Common myeloid progenitor, CD34-positive (primary cell): ENCODE measurements around the gene ZFHX3.

ENCODE experiments used
- CTCF ChIA-PET: fragments of 350-600 bp; sonication (Branson Sonifier 250); formaldehyde crosslinking; loops from one replicate; lab custom pipeline; 2021; ENCODE audit warnings: antibody characterized with exemption; lab: Charles Lee
- POLR2A ChIA-PET: fragments of 350-600 bp; sonication (Branson Sonifier 250); formaldehyde crosslinking; loops from one replicate; lab custom pipeline; 2021; ENCODE audit warnings: antibody characterized with exemption; lab: Charles Lee
- DNase-seq, 3 donors: peaks; one replicate each; pipeline versions ENCODE4 v3.0.0 to v3.0.0-alpha.2; 2013
- H3K27ac ChIP-seq, 2 experiments: 1 replicate in 1 of 2; 2 replicates in 1 of 2; pipeline ENCODE4 v1.7.0; 2013; ENCODE audit warnings: inconsistent platforms in 2 of 2, low read length in 2 of 2, mild to moderate bottlenecking in 2 of 2, low read depth in 1 of 2, moderate library complexity in 1 of 2; ENCODE audit not compliant: severe bottlenecking in 2 of 2, insufficient read depth in 1 of 2, poor library complexity in 1 of 2
- H3K27me3 ChIP-seq, 5 experiments: replicated peaks in 2 of 5; 1 replicate in 3 of 5; 2 replicates in 2 of 5; pipeline versions ENCODE4 v1.6.1 to v1.7.0; 2013; ENCODE audit warnings: low read length in 4 of 5, mild to moderate bottlenecking in 2 of 5, moderate library complexity in 2 of 5, inconsistent platforms in 1 of 5; ENCODE audit not compliant: insufficient read depth in 5 of 5, control insufficient read depth in 4 of 5
- H3K36me3 ChIP-seq, 4 experiments: 1 replicate in 2 of 4; 2 replicates in 2 of 4; pipeline versions ENCODE4 v1.6.1 to v1.7.0; 2013; ENCODE audit warnings: low read length in 3 of 4, control low read depth in 1 of 4, mild to moderate bottlenecking in 1 of 4; ENCODE audit not compliant: control insufficient read depth in 4 of 4, insufficient read depth in 4 of 4
- H3K4me1 ChIP-seq, 4 experiments: 1 replicate in 3 of 4; 2 replicates in 1 of 4; pipeline versions ENCODE4 v1.6.1 to v1.7.1; 2013; ENCODE audit warnings: low read length in 3 of 4, mild to moderate bottlenecking in 3 of 4, control low read depth in 1 of 4, inconsistent platforms in 1 of 4, moderate library complexity in 1 of 4; ENCODE audit not compliant: control insufficient read depth in 4 of 4, insufficient read depth in 4 of 4; ENCODE audit errors: control extremely low read depth in 1 of 4
- H3K4me3 ChIP-seq, 7 experiments: 1 replicate in 4 of 7; 2 replicates in 3 of 7; pipeline versions ENCODE4 v1.5.1 to v1.7.0; 2013; ENCODE audit warnings: mild to moderate bottlenecking in 7 of 7, low read length in 6 of 7, moderate library complexity in 6 of 7, inconsistent platforms in 2 of 7, low read depth in 2 of 7, control low read depth in 1 of 7; ENCODE audit not compliant: insufficient read depth in 4 of 7, control insufficient read depth in 1 of 7; ENCODE audit errors: extremely low read depth in 1 of 7
- H3K9me3 ChIP-seq, 5 experiments: 1 replicate in 4 of 5; 2 replicates in 1 of 5; pipeline versions ENCODE4 v1.6.1 to v1.7.1; 2013; ENCODE audit warnings: low read length in 4 of 5, mild to moderate bottlenecking in 2 of 5, inconsistent platforms in 1 of 5, low read depth in 1 of 5, moderate library complexity in 1 of 5; ENCODE audit not compliant: control insufficient read depth in 4 of 5, insufficient read depth in 2 of 5; ENCODE audit errors: control extremely low read depth in 1 of 5
- WGBS: methylation state at CpG from one replicate; pipeline ENCODE4 v1.1.5; 2013; ENCODE audit not compliant: insufficient coverage; 5-methylcytosine and 5-hydroxymethylcytosine counted together

Gene ZFHX3

DNA sequence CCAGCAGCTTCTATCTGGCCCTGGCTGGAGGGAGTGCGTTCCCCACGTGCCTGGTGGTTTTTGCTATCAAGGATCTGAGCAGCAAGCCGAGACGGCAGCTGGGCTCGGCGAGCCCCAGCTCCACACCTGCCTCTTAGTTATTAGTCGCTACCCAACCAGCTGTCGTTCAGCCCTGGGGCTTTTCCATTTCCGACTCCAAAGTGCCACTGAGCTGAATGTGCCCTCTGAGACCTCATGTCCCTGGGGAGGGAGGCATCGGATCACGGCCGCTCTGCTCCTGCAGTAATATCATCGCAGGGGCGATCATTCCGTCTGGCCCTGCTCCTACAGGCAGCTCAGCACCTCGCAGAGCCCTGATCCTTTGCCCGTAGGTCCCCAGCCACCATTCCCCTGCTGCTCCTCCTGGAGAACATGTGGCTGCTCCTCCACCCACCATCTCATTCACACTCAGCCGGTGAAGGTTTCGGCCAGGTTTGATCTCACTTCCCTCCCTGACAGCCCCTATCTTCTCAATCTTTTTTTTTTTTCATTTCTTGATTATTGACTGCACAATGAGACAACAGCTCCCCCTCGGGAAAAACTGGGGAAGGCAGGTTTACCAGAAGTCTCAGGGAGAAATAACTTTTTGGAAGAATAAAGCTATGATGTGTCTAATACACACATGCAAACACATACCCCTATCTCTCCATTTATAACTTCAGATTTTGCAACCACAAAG, 86.7 kb downstream of the ZFHX3 start:
- ChIA-PET POLR2A (interaction anchor here (0.6 kb wide), 1 partner anchor 46 kb away, joined by 3 read pairs; no protein-coding TSS in a partner anchor), CTCF (interaction anchor here (0.7 to 2.3 kb wide), 13 partner anchors 9 to 462 kb away, joined by 3 to 9 read pairs (median 3); no protein-coding TSS in a partner anchor)
- no peaks in the 10 kb centered on the region for H3K9me3 ChIP-seq
- no peak overlapping the region for H3K4me3 ChIP-seq
- H3K27me3 ChIP-seq: no peaks in the 10 kb centered on the region
- no peak overlapping the region for H3K27ac ChIP-seq
- WGBS: 95% methylated on average over 17 of the region's 20 CpGs
- no peaks in the 10 kb centered on the region for H3K4me1 ChIP-seq
- peak; percentile 22 to 46 (median 46) for DNase-seq
- peaks cover 2 to 19% (median 10%) of the 10 kb centered on the region in 4 experiments for H3K36me3 ChIP-seq

- no peaks in the 10 kb centered on the region for H3K9me3 ChIP-seq
- H3K27me3 ChIP-seq: no peaks in the 10 kb centered on the region
- no peak overlapping the region for H3K4me3 ChIP-seq
- H3K4me1 ChIP-seq: no peaks in the 10 kb centered on the region
- peaks cover 2 to 19% (median 10%) of the 10 kb centered on the region in 4 experiments for H3K36me3 ChIP-seq
- WGBS: 96% methylated on average over 15 of the region's 20 CpGs
- DNase-seq: no peak
- CTCF ChIA-PET: interaction anchor here (1.1 to 2.3 kb wide), 2 partner anchors 24 to 127 kb away, joined by 3 to 9 read pairs; no protein-coding TSS in a partner anchor
- H3K27ac ChIP-seq: no peak overlapping the region
- POLR2A ChIA-PET: no interaction called here
Measured at GRCh38 chr16:72960101-72960500, 87.8 kb downstream of the ZFHX3 start.

DNA sequence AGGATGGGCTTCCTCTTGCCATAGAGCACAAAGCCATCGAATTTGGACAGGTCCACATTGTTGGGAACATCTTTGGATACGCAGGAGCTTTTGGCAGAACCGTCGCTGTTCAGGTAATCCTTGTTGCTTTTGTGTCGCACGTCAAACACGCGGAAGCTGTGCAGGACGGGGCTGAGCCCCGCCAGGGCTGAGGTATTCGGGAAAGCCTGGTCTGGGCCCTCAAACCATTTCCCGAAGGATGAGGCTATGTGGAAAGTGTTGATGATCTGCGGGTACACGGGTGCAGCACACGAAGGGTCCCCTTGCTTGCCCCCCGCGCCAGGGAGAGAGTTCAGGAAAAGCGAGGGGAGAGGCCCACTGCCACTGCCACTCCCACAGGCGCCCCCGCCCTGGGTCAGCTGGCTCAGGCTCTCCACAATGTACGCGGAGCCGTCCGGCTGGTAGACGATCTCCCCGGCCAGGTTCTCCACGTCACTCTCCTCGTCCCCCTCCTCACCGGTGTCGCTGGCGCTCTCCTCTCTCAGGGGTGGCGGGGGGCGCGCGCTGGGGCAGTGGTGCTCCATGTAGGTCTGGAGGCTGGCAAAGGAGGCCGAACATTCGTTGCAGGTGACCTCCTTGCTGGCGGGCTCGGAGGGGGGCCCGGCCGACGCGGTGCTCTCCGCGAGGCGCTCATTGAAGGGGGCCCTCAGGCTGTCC, 88.5 kb downstream of the ZFHX3 start:
- ChIA-PET CTCF (no interaction called here), POLR2A (no interaction called here)
- 97% methylated on average over 23 of the region's 46 CpGs for WGBS
- Histone ChIP-seq H3K27ac (no peak overlapping the region), H3K4me1 (no peaks in the 10 kb centered on the region), H3K36me3 (peaks cover 2 to 19% (median 10%) of the 10 kb centered on the region in 4 experiments), H3K4me3 (no peak overlapping the region), H3K9me3 (no peaks in the 10 kb centered on the region), H3K27me3 (no peaks in the 10 kb centered on the region)
- DNase-seq: no peak

DNA sequence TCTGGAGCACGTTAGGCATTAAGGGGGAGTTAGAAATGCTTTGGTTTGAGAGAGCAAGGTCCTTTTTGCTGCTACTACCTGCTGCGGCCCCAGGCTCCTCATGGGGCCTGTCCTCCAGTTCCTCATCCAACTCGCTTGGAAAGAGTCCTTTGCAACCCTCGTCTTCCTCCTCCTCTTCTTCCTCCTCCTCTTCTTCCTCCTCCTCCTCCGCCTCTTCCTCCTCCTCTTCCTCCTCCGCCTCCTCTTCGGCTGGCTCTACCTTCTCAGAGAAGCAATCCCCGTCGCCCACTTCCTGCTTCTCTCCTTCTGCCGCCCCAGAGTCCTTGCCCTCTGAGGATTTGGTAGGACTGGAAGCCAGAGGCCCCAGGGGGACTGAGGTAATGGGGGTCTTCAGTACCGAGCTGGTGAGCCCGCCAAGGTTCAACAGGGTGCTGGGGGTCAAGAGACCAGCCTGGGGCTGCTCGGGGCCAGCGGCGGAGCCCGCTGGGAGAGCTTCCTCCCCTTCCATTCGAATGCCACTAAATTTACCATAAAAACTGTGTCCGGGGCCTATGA, 89.3 kb downstream of the ZFHX3 start:
- Histone ChIP-seq H3K4me1 (no peaks in the 10 kb centered on the region), H3K36me3 (peaks cover 2 to 19% (median 10%) of the 10 kb centered on the region in 4 experiments), H3K27me3 (no peaks in the 10 kb centered on the region), H3K9me3 (no peaks in the 10 kb centered on the region), H3K27ac (no peak overlapping the region), H3K4me3 (no peak overlapping the region)
- POLR2A ChIA-PET: no interaction called here
- CTCF ChIA-PET: interaction anchor here (1.4 kb wide), 1 partner anchor 126 kb away, joined by 3 read pairs; no protein-coding TSS in a partner anchor
- no peak for DNase-seq
- WGBS: 94% methylated on average over 8 of the region's 18 CpGs

GRCh38 chr16:72957303-72958277, 90.3 kb downstream of the ZFHX3 start:
- no peak for DNase-seq
- ChIA-PET POLR2A (no interaction called here), CTCF (interaction anchor here (1.1 to 1.4 kb wide), 2 partner anchors 98 to 125 kb away, joined by 3 to 4 read pairs; no protein-coding TSS in a partner anchor)
- H3K27ac ChIP-seq: no peak overlapping the region
- peaks cover 2 to 19% (median 10%) of the 10 kb centered on the region in 4 experiments for H3K36me3 ChIP-seq
- H3K4me3 ChIP-seq: no peak overlapping the region
- H3K4me1 ChIP-seq: no peaks in the 10 kb centered on the region
- WGBS: 96% methylated on average over 39 of the region's 50 CpGs
- no peaks in the 10 kb centered on the region for H3K27me3 ChIP-seq
- no peaks in the 10 kb centered on the region for H3K9me3 ChIP-seq

GRCh38 chr16:72956124-72957064, 91.5 kb downstream of the ZFHX3 start:
- 97% methylated on average over 14 of the region's 14 CpGs for WGBS
- peaks cover 2 to 19% (median 10%) of the 10 kb centered on the region in 4 experiments for H3K36me3 ChIP-seq
- no peaks in the 10 kb centered on the region for H3K4me1 ChIP-seq
- H3K27ac ChIP-seq: no peak overlapping the region
- H3K4me3 ChIP-seq: no peak overlapping the region
- H3K9me3 ChIP-seq: no peaks in the 10 kb centered on the region
- POLR2A ChIA-PET: no interaction called here
- CTCF ChIA-PET: interaction anchor here (1.1 kb wide), 1 partner anchor 97 kb away, joined by 4 read pairs; no protein-coding TSS in a partner anchor
- H3K27me3 ChIP-seq: no peaks in the 10 kb centered on the region
- DNase-seq: no peak
